Rectal smooth muscle tissue (tissue), 1 donor: Measurements from ENCODE around the gene CYB561D2.

Experiments
- H3K27ac ChIP-seq: one replicate; pipeline ENCODE4 v1.7.0; 2013; ENCODE audit warnings: low read depth, low read length, inconsistent platforms
- H3K27me3 ChIP-seq: one replicate; pipeline ENCODE4 v1.7.0; 2013; ENCODE audit warnings: low read length; ENCODE audit not compliant: control insufficient read depth, insufficient read depth
- H3K36me3 ChIP-seq: one replicate; pipeline ENCODE4 v1.7.0; 2013; ENCODE audit warnings: low read length; ENCODE audit not compliant: control insufficient read depth, insufficient read depth
- H3K4me1 ChIP-seq: one replicate; pipeline ENCODE4 v1.7.0; 2013; ENCODE audit warnings: low read length; ENCODE audit not compliant: control insufficient read depth, insufficient read depth
- H3K4me3 ChIP-seq: one replicate; pipeline ENCODE4 v1.7.0; 2013; ENCODE audit warnings: low read length
- H3K9ac ChIP-seq: one replicate; pipeline ENCODE4 v1.7.0; 2013; ENCODE audit warnings: low read length

CYB561D2 gene

DNA sequence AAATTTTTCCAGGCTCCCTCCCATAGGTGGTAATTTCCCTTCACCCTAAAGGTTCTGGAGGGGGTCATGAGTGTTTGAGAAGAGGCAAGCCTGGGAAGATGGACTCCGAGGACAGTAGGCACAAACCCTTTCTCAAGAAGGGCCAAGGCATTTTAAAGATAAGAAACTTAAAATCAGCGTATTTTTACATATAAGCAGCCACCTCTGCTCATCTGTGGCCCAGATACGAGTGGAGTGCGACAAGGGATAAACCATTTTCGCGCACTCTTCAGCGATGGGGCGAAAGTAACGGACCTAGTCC lies 10.6 kb upstream of the CYB561D2 start:
- Histone ChIP-seq H3K4me1 (peaks cover 7% of the 10 kb centered on the region), H3K9ac (peak overlapping the region; percentile 69), H3K27me3 (no peaks in the 10 kb centered on the region), H3K4me3 (peak overlapping the region; percentile 76), H3K36me3 (no peaks in the 10 kb centered on the region), H3K27ac (peak overlapping the region; percentile 67)

DNA sequence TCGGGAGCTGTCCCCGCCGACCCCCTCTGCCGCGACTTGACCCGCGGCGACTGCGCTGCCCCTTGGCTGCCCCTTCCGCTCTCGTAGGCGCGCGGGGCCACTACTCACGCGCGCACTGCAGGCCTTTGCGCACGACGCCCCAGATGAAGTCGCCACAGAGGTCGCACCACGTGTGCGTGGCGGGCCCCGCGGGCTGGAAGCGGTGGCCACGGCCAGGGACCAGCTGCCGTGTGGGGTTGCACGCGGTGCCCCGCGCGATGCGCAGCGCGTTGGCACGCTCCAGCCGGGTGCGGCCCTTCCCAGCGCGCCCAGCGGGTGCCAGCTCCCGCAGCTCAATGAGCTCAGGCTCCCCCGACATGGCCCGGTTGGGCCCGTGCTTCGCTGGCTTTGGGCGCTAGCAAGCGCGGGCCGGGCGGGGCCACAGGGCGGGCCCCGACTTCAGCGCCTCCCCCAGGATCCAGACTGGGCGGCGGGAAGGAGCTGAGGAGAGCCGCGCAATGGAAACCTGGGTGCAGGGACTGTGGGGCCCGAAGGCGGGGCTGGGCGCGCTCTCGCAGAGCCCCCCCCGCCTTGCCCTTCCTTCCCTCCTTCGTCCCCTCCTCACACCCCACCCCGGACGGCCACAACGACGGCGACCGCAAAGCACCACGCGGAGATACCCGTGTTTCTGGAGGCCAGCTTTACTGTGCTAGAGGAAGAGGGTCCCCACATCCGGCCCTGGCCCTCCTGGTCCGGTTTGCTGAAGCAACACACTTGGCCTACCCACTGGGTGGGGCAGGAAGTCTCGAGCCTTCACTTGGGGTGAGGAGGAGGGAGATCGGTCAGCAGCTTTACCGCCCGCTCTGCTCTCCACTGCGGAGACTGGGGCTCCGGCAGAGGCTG lies 10.0 kb upstream of the CYB561D2 start, which contains the start of gene RASSF1:
TSS of gene RASSF1 (minus strand) at position 389 of the 882 bp plus-strand sequence. CDS start at position 358, 31 bp downstream.
- Histone ChIP-seq H3K4me1 (peaks cover 7% of the 10 kb centered on the region), H3K4me3 (peak within 1 kb of the TSS; percentile 76), H3K27me3 (no peaks in the 10 kb centered on the region), H3K36me3 (no peaks in the 10 kb centered on the region), H3K9ac (peak within 1 kb of the TSS; percentile 69), H3K27ac (peak within 1 kb of the TSS; percentile 67)

GRCh38 chr3:50341537-50341936 lies 9.1 kb upstream of the CYB561D2 start:
- Histone ChIP-seq H3K27me3 (no peaks in the 10 kb centered on the region), H3K9ac (no peak overlapping the region), H3K36me3 (no peaks in the 10 kb centered on the region), H3K4me3 (peak overlapping the region; percentile 76), H3K27ac (no peak overlapping the region), H3K4me1 (peaks cover 4% of the 10 kb centered on the region)

DNA sequence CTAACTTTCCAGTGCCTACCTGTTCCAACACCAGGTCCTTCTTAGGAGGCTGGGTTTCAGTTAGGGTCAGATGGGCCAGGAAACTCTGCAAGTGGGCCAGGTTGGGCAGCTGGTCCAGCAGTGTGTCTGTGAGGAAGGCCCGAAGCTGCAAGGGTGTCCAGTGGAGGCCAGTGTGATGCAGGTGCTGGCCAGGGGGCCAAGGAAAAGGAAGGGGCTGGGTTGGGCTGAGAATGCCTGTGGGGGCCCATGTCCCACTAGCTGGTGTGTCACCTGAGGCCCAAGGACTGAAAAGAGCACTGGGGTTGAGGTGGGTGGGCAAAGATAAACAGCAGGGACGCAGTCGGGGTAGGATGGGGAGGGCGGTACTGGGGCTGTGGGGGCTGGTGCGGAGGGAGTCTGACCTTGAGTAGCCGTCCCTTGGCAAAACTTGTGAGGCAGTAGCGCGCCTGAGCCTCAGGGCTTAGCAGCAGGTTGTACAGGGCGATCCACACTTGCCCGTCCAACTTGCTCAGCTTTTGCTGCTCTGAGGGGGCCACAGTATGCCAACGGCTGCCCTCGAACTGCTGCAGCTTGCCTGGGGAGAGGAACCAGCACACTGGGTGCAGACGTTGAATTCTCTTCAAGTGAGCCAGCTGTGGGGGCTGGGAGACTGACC lies 8.5 kb upstream of the CYB561D2 start:
- Histone ChIP-seq H3K27me3 (no peaks in the 10 kb centered on the region), H3K27ac (no peak overlapping the region), H3K9ac (no peak overlapping the region), H3K4me1 (peaks cover 4% of the 10 kb centered on the region), H3K36me3 (no peaks in the 10 kb centered on the region), H3K4me3 (no peak overlapping the region)

DNA sequence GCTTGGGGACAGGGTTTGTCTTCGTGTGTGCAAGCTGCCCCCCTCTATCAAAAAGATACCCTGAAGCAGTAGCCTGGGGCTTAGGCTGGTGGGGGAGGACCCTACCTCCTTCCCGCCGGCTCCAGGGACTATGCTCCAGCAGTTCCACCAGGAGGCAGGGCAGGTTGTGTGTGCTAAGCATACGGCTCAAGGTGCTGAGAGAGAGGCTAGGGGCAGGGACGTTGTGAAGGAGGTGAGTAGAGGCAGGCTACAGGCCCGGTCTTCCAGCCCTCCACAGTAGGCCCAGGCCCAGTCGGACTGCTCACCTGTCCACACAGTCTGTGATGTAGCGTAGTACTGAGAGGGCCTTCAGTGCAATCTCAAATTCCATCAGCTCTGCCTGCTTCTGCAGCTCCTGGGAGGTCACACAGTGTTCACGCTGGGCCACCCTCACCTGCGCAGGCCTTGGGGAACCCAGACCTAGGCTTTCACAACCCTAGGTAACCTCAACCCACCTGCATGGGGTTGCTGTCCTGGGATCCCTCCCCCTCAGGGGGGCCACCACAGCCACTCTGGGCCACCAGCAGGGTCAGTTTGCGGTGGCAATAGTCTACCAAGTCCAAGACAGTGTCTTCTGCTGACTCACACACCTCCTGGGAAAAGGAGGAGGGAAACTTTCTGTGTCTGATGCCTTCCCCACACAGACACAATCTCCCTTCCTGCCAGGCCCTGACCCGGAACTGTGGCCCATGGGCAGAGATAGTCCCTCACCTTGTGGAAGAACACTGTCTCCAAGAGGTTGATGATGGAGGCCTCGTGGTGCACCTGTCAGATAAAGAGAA lies 7.6 kb upstream of the CYB561D2 start:
- Histone ChIP-seq H3K4me1 (peaks cover 4% of the 10 kb centered on the region), H3K27me3 (no peaks in the 10 kb centered on the region), H3K27ac (no peak overlapping the region), H3K36me3 (peaks cover 2% of the 10 kb centered on the region), H3K4me3 (no peak overlapping the region), H3K9ac (no peak overlapping the region)

DNA sequence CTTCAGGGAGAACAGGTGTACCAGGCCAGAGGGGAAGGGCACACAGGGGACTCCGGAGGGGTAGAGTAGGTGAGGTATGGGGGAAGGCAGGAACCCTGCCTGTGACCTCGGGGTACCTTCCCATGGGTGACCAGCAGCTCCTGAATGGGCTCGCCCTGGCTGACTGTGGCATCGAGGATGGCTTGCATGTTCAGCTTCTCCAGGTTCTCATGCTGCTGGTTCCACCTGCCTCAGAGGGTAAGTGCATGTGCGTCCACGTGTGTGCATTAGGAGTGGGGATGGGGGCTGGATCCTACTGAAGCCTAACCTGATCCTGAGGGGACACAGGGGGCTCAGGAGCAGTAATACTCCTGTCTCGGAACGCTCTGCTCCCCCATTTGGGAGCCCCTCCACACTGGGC lies 5.7 kb upstream of the CYB561D2 start:
- Histone ChIP-seq H3K4me1 (peaks cover 9% of the 10 kb centered on the region), H3K27me3 (no peaks in the 10 kb centered on the region), H3K4me3 (peak overlapping the region; percentile 62), H3K36me3 (peaks cover 11% of the 10 kb centered on the region), H3K27ac (no peak overlapping the region), H3K9ac (no peak overlapping the region)

GRCh38 chr3:50345586-50346234 lies 5.0 kb upstream of the CYB561D2 start, which contains the start of gene ZMYND10:
TSS of gene ZMYND10 (minus strand) at chr3:50345732. CDS start at chr3:50345579, 153 bp downstream.
- Histone ChIP-seq H3K27ac (no peak within 1 kb of the TSS), H3K36me3 (peaks cover 11% of the 10 kb centered on the region), H3K9ac (no peak within 1 kb of the TSS), H3K4me3 (peak within 1 kb of the TSS; percentile 62), H3K4me1 (peaks cover 8% of the 10 kb centered on the region), H3K27me3 (no peaks in the 10 kb centered on the region)

DNA sequence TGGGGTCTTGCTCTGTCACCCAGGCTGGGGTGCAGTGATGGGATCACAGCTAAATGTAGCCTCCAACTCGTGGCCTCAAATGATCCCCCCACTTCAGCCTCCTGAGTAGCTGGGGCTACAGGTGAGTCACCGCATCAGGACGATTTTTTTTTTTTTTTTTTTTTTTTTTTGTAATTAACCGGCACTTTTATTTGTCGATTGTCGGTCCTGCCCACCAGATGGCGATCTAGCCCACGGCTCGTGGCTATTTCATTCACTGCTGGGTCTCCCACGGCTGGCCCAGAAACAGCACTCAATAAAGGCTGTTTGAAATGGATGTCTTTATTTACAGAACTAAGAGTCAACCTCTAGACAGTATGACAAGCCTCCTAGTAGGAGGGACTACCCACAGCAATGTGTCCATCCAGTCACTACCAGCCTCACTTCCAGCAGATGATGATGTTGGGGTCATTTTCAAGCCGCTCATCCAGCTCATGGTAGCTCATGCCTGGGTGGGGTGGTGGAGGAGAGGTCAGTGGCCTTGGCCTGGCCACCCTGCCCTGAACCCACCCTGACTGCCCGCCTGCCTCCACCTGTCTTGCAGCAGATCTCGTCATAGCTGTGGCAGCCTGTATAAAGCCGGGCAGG lies 3.4 kb upstream of the CYB561D2 start:
- no peak overlapping the region for H3K27ac ChIP-seq
- peaks cover 15% of the 10 kb centered on the region for H3K4me1 ChIP-seq
- no peak overlapping the region for H3K4me3 ChIP-seq
- peaks cover 11% of the 10 kb centered on the region for H3K36me3 ChIP-seq
- no peak overlapping the region for H3K9ac ChIP-seq
- H3K27me3 ChIP-seq, result no peaks in the 10 kb centered on the region

- peaks cover 15% of the 10 kb centered on the region for H3K4me1 ChIP-seq
- H3K27ac ChIP-seq, result peak overlapping the region; percentile 93
- no peaks in the 10 kb centered on the region for H3K27me3 ChIP-seq
- H3K4me3 ChIP-seq, result peak overlapping the region; percentile 90
- H3K36me3 ChIP-seq, result peaks cover 24% of the 10 kb centered on the region
- H3K9ac ChIP-seq, result peak overlapping the region; percentile 12
Observed at GRCh38 chr3:50350213-50350526, 492 bp upstream of the CYB561D2 start.

- peak overlapping the region; percentile 90 for H3K4me3 ChIP-seq
- H3K4me1 ChIP-seq, result peaks cover 20% of the 10 kb centered on the region
- peak overlapping the region; percentile 1 for H3K9ac ChIP-seq
- H3K27ac ChIP-seq, result no peak overlapping the region
- H3K27me3 ChIP-seq, result no peaks in the 10 kb centered on the region
- peaks cover 29% of the 10 kb centered on the region for H3K36me3 ChIP-seq
Observed at GRCh38 chr3:50351323-50351697, 648 bp downstream of the CYB561D2 start.

DNA sequence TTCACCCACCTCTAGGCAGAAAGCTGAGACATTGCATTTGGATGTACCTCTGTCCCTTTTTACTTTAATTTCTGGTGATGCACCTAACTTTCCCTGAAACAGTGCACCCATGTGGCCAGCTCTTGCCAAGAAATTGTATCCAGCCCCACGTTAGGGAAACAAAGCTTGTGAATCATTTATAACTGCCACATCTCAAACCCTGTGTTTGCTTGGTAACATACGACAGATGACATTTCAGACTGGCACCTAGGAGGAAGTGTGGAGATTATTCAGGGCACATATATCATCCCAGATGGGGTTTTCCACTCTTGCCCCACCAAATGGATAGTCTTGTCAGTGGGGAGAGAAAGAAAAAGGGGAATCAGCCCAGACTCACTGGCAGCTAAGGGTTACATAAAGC lies 2.1 kb downstream of the CYB561D2 start:
- Histone ChIP-seq H3K9ac (no peak overlapping the region), H3K27ac (no peak overlapping the region), H3K36me3 (peaks cover 29% of the 10 kb centered on the region), H3K27me3 (no peaks in the 10 kb centered on the region), H3K4me1 (peaks cover 34% of the 10 kb centered on the region), H3K4me3 (no peak overlapping the region)
